Measurements from ENCODE around the gene OSBPL5.
A peak's percentile ranks its signal among the peaks of the same experiment; 100 is the strongest.

The OSBPL5 gene

GRCh38 chr11:3049430-3050243, 115.5 kb downstream of the OSBPL5 start:
- peak; percentile 90 for DNase-seq

GRCh38 chr11:3047637-3048036, 117.5 kb downstream of the OSBPL5 start:
- DNase-seq = no peak

GRCh38 chr11:3046641-3047040, 118.5 kb downstream of the OSBPL5 start:
- DNase-seq = no peak

- peak; percentile 6 for DNase-seq
These were observed 118.9 kb downstream of the OSBPL5 start for GRCh38 chr11:3046190-3046589.

- no peak for DNase-seq
These were observed 120.2 kb downstream of the OSBPL5 start for GRCh38 chr11:3044915-3045314.

- DNase-seq = no peak
These were observed 121.1 kb downstream of the OSBPL5 start for GRCh38 chr11:3044004-3044403.

GRCh38 chr11:3043315-3043871, 121.7 kb downstream of the OSBPL5 start:
- peak; percentile 49 for DNase-seq

GRCh38 chr11:3042496-3043314, 122.4 kb downstream of the OSBPL5 start:
- no peak for DNase-seq

GRCh38 chr11:3041699-3042441, 123.2 kb downstream of the OSBPL5 start:
- no peak for DNase-seq

GRCh38 chr11:3040881-3041280, 124.2 kb downstream of the OSBPL5 start:
- DNase-seq = no peak

GRCh38 chr11:3037945-3038271, 127.2 kb downstream of the OSBPL5 start:
- no peak for DNase-seq

All from midbrain (tissue), 1 donor.